Skin epidermis (tissue), 12 donors: Measurements from ENCODE around the gene PEMT.

ENCODE experiments used
- H3K27ac ChIP-seq, 21 experiments: fragments of 200-600 bp; sonication (generic) in 11 of 21; one replicate each; pipeline ENCODE4 v1.5.0; 2020; ENCODE audit warnings: mild to moderate bottlenecking in 3 of 21, inconsistent platforms in 2 of 21, moderate library complexity in 2 of 21
- H3K4me3 ChIP-seq, 7 experiments: fragments of 200-600 bp; sonication (generic) in 2 of 7; one replicate each; pipeline ENCODE4 v1.5.0; 2020; ENCODE audit warnings: inconsistent platforms in 2 of 7, mild to moderate bottlenecking in 2 of 7, moderate library complexity in 1 of 7

The PEMT gene

GRCh38 chr17:17606416-17607000, 15.0 kb upstream of the PEMT start:
- H3K4me3 ChIP-seq = no peak overlapping the region
- H3K27ac ChIP-seq = peak overlapping the region in 11 of 21 experiments; percentile 24 to 73 (median 59)

- H3K4me3 ChIP-seq = no peak overlapping the region
- H3K27ac ChIP-seq = peak overlapping the region in 5 of 21 experiments; percentile 24 to 72 (median 59)
Observed at GRCh38 chr17:17605729-17606088, 14.2 kb upstream of the PEMT start.

GRCh38 chr17:17605083-17605728, 13.7 kb upstream of the PEMT start:
- Histone ChIP-seq H3K27ac (peak overlapping the region in 2 of 21 experiments; percentile 61 to 67), H3K4me3 (no peak overlapping the region)

- no peak overlapping the region for H3K27ac ChIP-seq
Observed at GRCh38 chr17:17603895-17604225, 12.4 kb upstream of the PEMT start.

GRCh38 chr17:17603178-17603894, 11.8 kb upstream of the PEMT start:
- H3K4me3 ChIP-seq = no peak overlapping the region
- H3K27ac ChIP-seq = no peak overlapping the region

More at GRCh38 chr17:17603895-17604225, 12.4 kb upstream of the PEMT start:
- no peak overlapping the region for H3K4me3 ChIP-seq

- Histone ChIP-seq H3K27ac (no peak overlapping the region), H3K4me3 (no peak overlapping the region)
Observed at GRCh38 chr17:17599965-17600364, 8.5 kb upstream of the PEMT start.

- no peak overlapping the region for H3K27ac ChIP-seq
- no peak overlapping the region for H3K4me3 ChIP-seq
Observed at GRCh38 chr17:17598003-17598402, 6.5 kb upstream of the PEMT start.

GRCh38 chr17:17595755-17596154, 4.2 kb upstream of the PEMT start:
- Histone ChIP-seq H3K4me3 (no peak overlapping the region), H3K27ac (peak overlapping the region in 6 of 21 experiments; percentile 1 to 77 (median 16))

GRCh38 chr17:17593222-17593620, 1.7 kb upstream of the PEMT start:
- Histone ChIP-seq H3K27ac (peak overlapping the region in 8 of 21 experiments; percentile 15 to 97 (median 92)), H3K4me3 (no peak overlapping the region)

- Histone ChIP-seq H3K4me3 (peak overlapping the region; percentile 67 to 94 (median 80)), H3K27ac (peak overlapping the region; percentile 61 to 97 (median 93))
Observed at GRCh38 chr17:17590883-17591354, 589 bp downstream of the PEMT start.

- Histone ChIP-seq H3K4me3 (peak overlapping the region in 5 of 7 experiments; percentile 73 to 92 (median 80)), H3K27ac (peak overlapping the region in 18 of 21 experiments; percentile 78 to 97 (median 93))
Observed at GRCh38 chr17:17590141-17590751, 1.3 kb downstream of the PEMT start.

- peak overlapping the region in 11 of 21 experiments; percentile 2 to 65 (median 35) for H3K27ac ChIP-seq
- H3K4me3 ChIP-seq = no peak overlapping the region
Observed at GRCh38 chr17:17587614-17588337, 3.7 kb downstream of the PEMT start.

- Histone ChIP-seq H3K27ac (no peak overlapping the region), H3K4me3 (no peak overlapping the region)
Observed at GRCh38 chr17:17582372-17582771, 9.1 kb downstream of the PEMT start.

GRCh38 chr17:17581509-17581908, 10.0 kb downstream of the PEMT start:
- no peak overlapping the region for H3K4me3 ChIP-seq
- peak overlapping the region in 2 of 21 experiments; percentile 22 to 43 for H3K27ac ChIP-seq

- peak overlapping the region in 2 of 21 experiments; percentile 22 to 43 for H3K27ac ChIP-seq
Observed at GRCh38 chr17:17580662-17581470, 10.6 kb downstream of the PEMT start.

GRCh38 chr17:17579691-17580090, 11.8 kb downstream of the PEMT start:
- Histone ChIP-seq H3K27ac (no peak overlapping the region), H3K4me3 (no peak overlapping the region)

More at GRCh38 chr17:17580662-17581470, 10.6 kb downstream of the PEMT start:
- no peak overlapping the region for H3K4me3 ChIP-seq

GRCh38 chr17:17577373-17577772, 14.1 kb downstream of the PEMT start:
- no peak overlapping the region for H3K4me3 ChIP-seq
- no peak overlapping the region for H3K27ac ChIP-seq

GRCh38 chr17:17576772-17577234, 14.7 kb downstream of the PEMT start:
- no peak overlapping the region for H3K4me3 ChIP-seq
- H3K27ac ChIP-seq = peak overlapping the region in 1 of 21 experiments; percentile 72
